Activated T-cell treated with anti-CD3 and anti-CD28 coated beads, Interleukin-2, amount 50 U/mL, for 48 hours (primary cell): ENCODE measurements around the gene CST7.
"Not testable (repeated sequence)": the region's sequence is repeated elsewhere in the genome, so short reads cannot be mapped to it uniquely, and the experiment has no call there.

Experiments used
- DNase-seq, 2 experiments: peaks; one replicate each; pipeline ENCODE4 v3.0.0-alpha.2; 2020

Gene CST7

GRCh38 chr20:24987244-24987643 lies 38.2 kb downstream of the CST7 start:
- DNase-seq = peak; percentile 18 to 31

DNA sequence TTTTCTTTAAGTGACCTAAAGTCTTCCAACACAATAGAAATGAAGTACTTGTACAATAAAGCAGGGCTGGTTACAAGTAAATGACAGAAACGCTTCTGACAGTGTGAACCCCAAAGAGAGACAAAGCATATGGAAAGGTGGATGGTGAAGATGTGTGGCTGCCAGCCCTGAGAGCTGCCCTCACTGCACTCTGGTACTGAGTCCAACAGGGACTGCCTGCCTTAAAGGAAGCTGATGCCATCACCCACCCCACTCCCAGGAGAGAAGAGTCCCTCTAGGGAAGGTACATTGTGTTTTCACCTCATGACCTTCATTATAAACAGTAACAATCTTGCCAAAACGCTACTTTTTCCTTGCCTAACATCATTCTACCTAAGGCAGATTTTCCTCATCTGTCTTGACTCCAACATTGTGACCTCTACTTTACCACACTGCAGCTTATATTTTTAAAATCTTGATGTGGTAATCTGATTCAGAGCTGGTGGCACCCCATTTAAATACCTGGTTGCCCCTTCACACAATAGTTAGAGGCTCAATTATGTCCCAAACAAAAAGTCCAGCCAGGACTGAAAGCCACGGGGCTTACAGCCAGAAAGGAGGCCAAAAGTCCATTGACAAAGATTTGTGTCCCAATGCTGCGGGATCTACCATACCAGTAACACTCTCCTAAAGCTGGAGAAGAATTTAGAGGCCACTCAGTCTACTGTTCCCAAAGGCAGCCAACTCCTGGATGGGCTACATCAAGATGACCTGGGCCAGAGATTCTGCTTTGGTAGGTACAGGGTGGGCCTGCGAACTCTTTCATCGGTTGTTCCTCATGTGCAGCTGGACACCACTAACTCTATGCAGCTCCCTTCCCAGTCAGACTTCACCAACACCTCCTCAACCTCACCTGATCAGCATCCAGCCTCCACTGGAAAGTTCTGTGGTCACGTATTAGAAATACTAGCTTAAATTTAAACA lies 39.1 kb downstream of the CST7 start:
- DNase-seq = peak; percentile 10 to 15

DNA sequence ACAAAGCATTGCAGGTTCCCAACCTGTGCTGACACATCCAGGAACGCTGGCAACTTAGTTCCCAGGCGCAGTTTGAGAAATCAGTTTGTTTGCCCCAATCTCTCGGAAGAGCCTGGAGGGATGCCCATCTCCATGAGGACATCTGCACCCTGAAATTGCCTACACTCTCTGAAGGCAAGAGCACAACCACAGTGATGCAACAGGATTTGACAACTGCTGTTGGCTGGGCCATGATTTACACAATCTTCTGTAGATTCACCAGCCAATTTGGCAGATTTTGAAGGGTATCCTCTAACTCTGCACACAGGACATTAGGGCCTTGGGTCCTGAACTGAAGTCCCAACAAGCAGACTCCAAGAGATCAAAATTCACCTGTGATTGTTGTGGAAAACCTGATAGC lies 40.1 kb downstream of the CST7 start:
- peak in 1 of 2 experiments; percentile 5 for DNase-seq

DNA sequence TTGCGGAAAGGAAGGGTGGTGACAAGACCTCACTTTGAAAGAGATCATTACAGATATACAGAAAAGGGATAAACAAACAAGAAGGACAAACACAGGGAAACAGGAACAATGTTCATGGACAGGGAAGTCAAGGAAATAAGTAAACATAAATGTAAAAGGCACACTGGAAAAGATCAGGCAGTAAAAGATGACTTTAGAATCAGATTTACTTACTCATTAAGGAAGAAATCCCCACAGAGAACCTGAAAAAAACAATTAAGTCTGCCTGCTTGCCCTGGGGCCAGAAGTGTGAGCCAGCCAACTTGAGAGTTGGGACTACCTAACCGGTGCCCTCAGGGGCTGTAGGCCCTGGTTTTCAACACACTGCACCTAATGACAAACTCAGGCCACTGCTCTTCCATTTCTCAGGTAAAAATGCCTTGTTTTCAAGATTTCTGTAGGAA lies 41.8 kb downstream of the CST7 start:
- DNase-seq = peak in 1 of 2 experiments; percentile 15

- DNase-seq = peak in 1 of 2 experiments; percentile 47
Measured at GRCh38 chr20:24991897-24992486, 42.9 kb downstream of the CST7 start.

DNA sequence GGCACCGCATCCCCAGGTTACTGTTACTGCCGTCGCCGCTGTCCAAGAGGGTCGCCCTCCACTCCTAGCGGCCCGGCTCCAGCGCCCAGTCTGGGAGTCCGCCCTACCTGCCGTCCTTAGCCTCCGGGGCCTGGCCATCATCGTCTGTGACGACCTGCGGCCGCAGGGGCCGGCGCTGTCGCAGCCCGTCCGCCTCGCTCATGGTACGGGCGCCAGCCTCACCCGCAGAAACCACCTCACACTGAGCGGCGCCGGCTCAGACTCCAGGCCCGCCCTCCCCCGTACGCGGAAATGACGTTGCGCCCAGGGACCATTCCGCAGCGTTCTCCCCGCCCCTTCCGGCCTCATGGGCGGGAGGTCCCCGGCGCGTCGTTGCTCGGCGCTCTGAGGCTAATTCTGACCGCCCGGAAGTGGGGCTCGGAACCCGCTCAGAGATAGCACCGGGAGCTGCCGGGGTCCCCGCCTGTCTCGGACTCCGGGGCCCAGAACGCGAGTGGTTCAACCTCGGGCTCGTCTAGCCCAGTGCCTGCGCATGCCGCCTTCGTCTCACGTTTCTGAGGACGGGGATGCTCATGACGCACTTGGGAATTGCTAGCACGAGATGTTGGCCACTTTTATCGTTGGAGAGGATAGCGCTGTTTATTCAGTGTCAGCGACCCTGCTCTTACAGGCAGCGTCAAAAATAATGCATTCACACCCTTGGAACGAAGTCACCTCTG lies 43.6 kb downstream of the CST7 start, which contains the start of gene APMAP:
APMAP (minus strand) TSS at position 265 of the 719 bp plus-strand sequence; CDS start at position 202, 63 bp downstream.
- peak; percentile 96 to 97 for DNase-seq

GRCh38 chr20:24993337-24994185 lies 44.5 kb downstream of the CST7 start:
- no peak for DNase-seq

- DNase-seq = no peak
Measured at GRCh38 chr20:24994186-24994465, 45.1 kb downstream of the CST7 start.

DNA sequence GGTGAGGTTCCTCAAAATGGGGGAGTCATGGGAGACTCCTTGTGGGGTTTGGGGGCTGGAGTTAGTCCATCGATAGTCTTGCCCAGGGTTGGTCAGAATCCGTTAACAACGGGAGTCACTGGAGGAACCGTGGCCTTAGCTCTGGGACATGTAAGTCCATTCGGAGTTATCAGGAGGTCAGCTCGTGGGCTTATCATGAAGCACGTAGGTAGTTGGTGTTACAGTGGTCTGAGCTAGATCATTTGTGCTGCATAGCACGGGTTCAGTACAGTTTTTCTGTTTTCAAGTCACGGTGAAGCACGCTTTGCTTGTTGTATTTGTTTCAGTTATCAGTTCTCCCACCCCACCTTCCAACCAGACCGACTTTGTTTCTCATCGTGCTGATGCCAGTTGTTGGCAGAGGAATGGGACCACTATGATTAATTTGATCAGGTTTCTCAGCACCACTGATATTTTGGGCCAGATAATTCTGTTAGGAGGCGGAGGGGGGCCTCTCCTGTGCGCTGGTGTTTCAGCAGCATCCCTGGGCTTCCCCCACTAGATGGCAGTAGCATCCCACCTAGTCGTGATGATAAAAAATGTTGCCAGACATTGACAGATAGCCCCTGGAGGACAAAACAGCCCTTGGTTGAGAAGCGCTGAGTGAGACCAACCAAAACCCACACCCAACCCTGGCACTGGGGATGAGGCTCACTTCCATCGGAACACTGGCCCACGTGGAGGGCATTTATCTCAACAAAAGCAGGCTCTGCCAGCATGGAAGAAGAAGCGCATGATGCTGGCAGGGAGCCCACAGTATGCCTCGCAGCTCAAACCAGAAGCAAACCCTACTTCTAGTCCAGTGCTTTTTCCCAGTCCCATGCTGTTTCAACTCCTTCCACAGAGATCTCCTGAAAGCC lies 45.6 kb downstream of the CST7 start:
- peak; percentile 89 to 90 for DNase-seq

DNA sequence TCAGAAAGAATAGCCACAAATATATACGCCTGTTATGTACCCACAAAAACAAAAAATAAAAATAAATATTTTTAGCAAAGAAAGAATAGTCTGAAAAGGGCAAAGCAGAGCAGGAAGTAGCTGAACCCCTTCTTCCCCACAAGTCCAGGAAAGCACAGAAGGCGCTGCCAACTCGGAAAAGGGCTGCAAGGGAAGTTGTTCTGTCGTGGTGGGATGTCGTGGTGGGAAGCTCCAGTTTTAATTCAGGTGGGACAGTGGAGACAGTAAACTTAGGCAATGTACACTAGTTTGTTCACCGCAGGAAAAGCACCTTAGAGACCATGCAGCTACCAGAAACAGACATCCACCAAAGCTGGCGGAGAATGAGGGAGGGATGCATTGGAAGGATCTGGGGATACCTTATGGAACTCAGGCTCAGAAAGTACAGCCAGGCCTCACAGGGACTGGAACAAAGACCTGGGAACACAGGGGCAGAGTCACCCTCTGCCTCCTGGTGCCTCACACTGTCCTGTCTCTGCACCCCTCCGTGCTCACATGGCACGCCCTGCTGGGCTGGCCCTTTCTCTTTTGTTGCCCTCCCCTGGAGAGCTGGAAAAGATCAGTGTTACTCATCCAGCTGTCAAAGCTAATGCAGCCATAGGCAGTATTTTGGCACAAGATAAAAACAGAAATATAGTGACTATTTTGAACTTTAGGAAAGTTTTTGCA lies 46.8 kb downstream of the CST7 start:
- DNase-seq = peak; percentile 10 to 11

DNA sequence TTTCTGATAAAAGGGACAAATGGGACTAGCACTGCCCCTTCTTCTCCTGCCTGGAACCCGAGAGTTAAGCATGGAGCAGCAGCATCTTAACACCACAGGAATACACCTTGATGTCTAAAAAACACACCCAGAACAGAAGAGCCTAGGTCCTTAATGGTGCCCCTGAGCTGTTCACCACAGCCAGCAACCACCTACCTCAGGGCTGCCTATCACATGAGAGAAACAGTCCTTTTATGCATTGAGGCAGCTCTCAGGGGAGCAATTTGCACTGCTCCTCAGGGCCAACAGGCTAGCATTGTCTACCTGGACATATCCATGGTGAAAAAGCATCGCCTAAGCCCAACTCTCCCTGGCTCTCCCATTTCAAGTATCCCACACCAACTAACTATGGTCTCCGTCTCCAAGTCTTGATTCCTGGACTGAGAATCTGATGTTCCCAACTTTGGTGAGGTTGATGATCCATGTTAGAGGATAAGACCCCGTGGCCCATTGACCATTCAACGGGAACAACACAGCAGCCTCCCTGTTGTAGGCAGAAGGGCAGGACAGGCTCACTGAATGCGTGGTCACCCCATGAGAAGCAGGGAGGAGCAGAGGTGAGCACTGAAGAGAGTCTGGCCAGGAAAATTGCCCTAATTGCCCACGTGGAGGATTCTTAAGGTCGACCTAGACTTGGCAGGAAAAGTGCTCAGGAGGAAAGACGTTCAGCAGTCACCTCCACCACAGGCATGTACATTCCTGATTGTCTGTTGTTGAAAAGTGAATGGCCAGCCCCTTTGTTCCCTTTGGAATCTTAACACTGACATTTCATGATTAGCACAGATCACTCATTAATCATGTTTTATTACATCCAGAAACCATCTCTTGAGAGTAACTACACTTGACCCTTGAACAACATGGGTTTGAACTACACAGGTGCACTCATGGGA lies 47.6 kb downstream of the CST7 start:
- DNase-seq = peak in 1 of 2 experiments; percentile 6

- DNase-seq = no peak
Measured at GRCh38 chr20:24998121-24998520, 49.1 kb downstream of the CST7 start.

GRCh38 chr20:24998631-24999445 lies 49.8 kb downstream of the CST7 start:
- DNase-seq = no peak

GRCh38 chr20:24999568-24999967 lies 50.5 kb downstream of the CST7 start:
- no peak for DNase-seq

DNA sequence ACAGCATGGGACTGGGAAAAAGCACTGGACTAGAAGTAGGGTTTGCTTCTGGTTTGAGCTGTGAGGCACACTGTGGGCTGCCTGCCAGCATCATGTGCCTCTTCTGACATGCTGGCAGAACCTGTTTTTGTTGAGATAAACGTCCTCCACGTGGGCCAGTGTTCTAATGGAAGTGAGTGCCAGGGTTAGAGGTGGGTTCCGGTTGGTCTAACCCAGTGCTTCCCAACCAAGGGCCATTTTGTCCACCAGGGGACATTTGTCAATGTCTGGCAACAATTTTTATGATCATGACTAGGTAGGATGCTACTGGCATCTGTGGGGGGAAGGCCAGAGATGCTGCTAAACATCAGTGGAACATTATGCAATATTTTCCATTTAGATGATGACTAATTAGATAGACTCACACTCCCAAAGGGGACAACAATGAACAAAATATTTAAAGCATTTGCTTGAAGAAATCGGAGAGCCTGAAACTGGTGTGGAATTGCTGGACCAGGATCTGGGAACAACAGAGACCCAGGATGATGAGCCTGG lies 51.3 kb downstream of the CST7 start:
- DNase-seq = no peak

DNA sequence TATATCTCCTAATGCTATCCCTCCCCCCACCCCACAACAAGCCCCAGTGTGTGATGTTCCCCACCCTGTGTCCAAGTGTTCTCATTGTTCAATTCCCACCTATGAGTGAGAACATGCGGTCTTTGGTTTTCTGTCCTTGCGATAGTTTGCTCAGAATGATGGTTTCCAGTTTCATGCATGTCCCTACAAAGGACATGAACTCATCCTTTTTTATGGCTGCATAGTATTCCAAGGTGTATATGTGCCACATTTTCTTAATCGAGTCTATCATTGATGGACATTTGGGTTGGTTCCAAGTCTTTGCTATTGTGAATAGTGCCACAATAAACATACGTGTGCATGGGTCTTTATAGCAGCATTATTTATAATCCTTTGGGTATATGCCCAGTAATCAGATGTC lies 52.3 kb downstream of the CST7 start:
- not testable (repeated sequence) for DNase-seq

DNA sequence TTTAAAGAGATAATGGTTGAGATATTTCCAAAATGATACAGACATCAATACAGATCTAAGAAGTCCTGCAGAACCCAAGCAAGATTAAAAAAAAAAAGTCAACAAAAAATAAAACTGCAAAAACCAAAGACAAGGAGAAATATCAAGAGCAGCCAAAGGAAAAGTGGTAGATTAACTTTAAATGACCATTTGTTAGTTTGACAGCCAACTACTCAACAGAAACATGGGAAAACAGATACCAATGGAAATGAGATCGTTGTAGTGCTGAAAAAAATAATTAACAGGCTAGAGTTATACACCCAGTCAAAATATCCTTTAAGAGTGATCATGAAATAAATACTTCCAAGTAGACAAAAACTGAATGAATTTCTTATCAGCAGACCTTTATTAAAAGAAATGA lies 53.9 kb downstream of the CST7 start:
- DNase-seq = no peak

GRCh38 chr20:25005220-25005619 lies 56.2 kb downstream of the CST7 start:
- DNase-seq = no peak
